GM18861 (cell line): ENCODE measurements around the gene PHLDB2.

Experiments
- ATAC-seq: cut with Tn5 transposase; IDR thresholded peaks from one replicate; pipeline ENCODE4 v1.9.1; 2021; ENCODE audit not compliant: unreplicated experiment

The PHLDB2 gene

GRCh38 chr3:112013058-112013783 lies 154.2 kb downstream of the PHLDB2 start:
- ATAC-seq: peak; percentile 89

- ATAC-seq: peak; percentile 15
These were observed 154.7 kb downstream of the PHLDB2 start for GRCh38 chr3:112013784-112014143.

- no peak for ATAC-seq
These were observed 158.0 kb downstream of the PHLDB2 start for GRCh38 chr3:112017091-112017490.

GRCh38 chr3:112018712-112019111 lies 159.6 kb downstream of the PHLDB2 start:
- no peak for ATAC-seq

DNA sequence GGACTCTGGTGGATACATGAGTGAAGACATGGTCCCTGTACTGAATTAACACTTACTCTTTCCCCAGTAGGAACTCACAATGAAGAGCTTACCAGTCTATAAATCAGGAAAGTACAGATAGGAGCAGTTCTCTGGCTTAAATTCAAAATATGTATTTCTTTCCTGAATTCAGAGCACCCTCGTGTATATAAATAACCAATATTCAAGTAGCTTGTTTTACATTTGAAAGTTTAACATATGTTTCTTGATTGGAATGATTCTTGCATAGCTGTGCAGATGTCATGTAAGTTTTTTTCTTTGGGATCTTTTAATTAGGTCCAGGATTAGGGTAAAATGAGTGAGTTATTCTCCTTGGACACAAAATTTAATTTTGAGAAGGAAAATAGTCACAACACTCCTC lies 160.7 kb downstream of the PHLDB2 start:
- no peak for ATAC-seq

DNA sequence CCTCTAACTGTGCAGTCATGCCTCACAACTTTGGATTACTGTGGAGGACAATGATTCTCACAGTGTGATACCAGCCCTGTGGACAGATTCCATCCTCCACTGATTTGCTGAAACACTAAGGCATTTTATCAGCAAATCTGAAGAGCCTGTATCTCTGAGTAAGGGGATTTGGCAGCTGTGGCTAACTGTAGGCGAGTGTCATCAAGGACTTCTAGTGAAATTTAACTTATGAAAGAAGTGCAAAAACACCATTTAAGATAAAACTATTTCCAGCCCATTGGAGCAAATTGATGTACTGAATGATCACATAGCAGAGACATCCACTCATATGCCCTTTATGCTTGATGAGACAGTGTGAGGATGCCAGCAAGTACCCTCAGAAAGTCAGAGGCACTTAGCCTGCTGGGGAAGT lies 161.6 kb downstream of the PHLDB2 start:
- no peak for ATAC-seq
